Activated CD8-positive, alpha-beta memory T cell treated with anti-CD3 and anti-CD28 coated beads, Interleukin-2, amount 10 ng/mL, durations not matched to agents 7 days and 5 days (primary cell): Measurements from ENCODE around the gene CPN2. TPM values are rescaled to one million over a fixed set of nuclear protein-coding genes. Genes with fewer than 3 reads are reported as not detected.

Experiments
- ATAC-seq: fragments of 150-1000 bp; cut with Tn5 transposase; one replicate; pipeline ENCODE4 v1.10.0; 2021; ENCODE audit warnings: moderate library complexity
- CTCF ChIA-PET: fragments of 350-600 bp; sonication (Branson Sonifier 250); formaldehyde crosslinking; loops from one replicate; lab custom pipeline; 2021; ENCODE audit warnings: antibody characterized with exemption; lab: Charles Lee
- DNase-seq: peaks from one replicate; pipeline ENCODE4 v3.0.0-alpha.2; 2020
- H3K27ac Mint-ChIP-seq: one replicate; pipeline ENCODE4 v1.8.0; 2021; ENCODE audit warnings: mild to moderate bottlenecking, mixed read lengths
- H3K27me3 Mint-ChIP-seq: one replicate; pipeline ENCODE4 v1.8.0; 2021; ENCODE audit warnings: mixed read lengths
- H3K36me3 Mint-ChIP-seq: one replicate; pipeline ENCODE4 v1.8.0; 2021; ENCODE audit warnings: mild to moderate bottlenecking, mixed read lengths
- H3K4me1 Mint-ChIP-seq: one replicate; pipeline ENCODE4 v1.8.0; 2021; ENCODE audit warnings: mixed read lengths
- H3K4me3 Mint-ChIP-seq: one replicate; pipeline ENCODE4 v1.8.0; 2021; ENCODE audit warnings: mild to moderate bottlenecking, moderate library complexity, mixed read lengths
- H3K9me3 Mint-ChIP-seq: one replicate; pipeline ENCODE4 v1.8.0; 2022; ENCODE audit warnings: low read depth, mixed read lengths
- total RNA-seq, 2 experiments: library from RNA; stranded (reverse); gene quantifications; one replicate each; pipeline ENCODE4 v1.2.3, GENCODE V29; 2021

The CPN2 gene
- total RNA-seq, 2 experiments from 2014 or later: not detected

- Mint-ChIP-seq H3K27me3 (peaks cover 16% of the 10 kb centered on the region), H3K4me1 (peaks cover 28% of the 10 kb centered on the region), H3K27ac (no peak overlapping the region), H3K4me3 (no peak overlapping the region), H3K36me3 (peaks cover 11% of the 10 kb centered on the region), H3K9me3 (peaks cover 3% of the 10 kb centered on the region)
- ATAC-seq (no peak), DNase-seq (no peak)
- CTCF ChIA-PET: interaction anchor here (1.1 to 1.7 kb wide), 2 partner anchors 9 to 15 kb away, joined by 3 to 8 read pairs; no protein-coding TSS in a partner anchor
Observed at GRCh38 chr3:194300382-194300758, 50.8 kb downstream of the CPN2 start.

- Mint-ChIP-seq H3K36me3 (peaks cover 7% of the 10 kb centered on the region), H3K4me3 (no peak overlapping the region), H3K27me3 (peaks cover 34% of the 10 kb centered on the region), H3K4me1 (peaks cover 19% of the 10 kb centered on the region), H3K27ac (no peak overlapping the region), H3K9me3 (no peaks in the 10 kb centered on the region)
- CTCF ChIA-PET: interaction anchor here (0.7 to 1.7 kb wide), 4 partner anchors 12 to 518 kb away, joined by 3 to 7 read pairs (median 4); no protein-coding TSS in a partner anchor
- ATAC-seq (no peak), DNase-seq (no peak)
Observed at GRCh38 chr3:194298331-194299227, 52.5 kb downstream of the CPN2 start.

- Mint-ChIP-seq H3K36me3 (peaks cover 7% of the 10 kb centered on the region), H3K4me1 (peaks cover 19% of the 10 kb centered on the region), H3K4me3 (no peak overlapping the region), H3K27me3 (peaks cover 51% of the 10 kb centered on the region), H3K27ac (no peak overlapping the region), H3K9me3 (no peaks in the 10 kb centered on the region)
- no peak for DNase-seq
- ATAC-seq: no peak
- CTCF ChIA-PET: interaction anchor here (0.7 kb wide), 1 partner anchor 157 kb away, joined by 3 read pairs; no protein-coding TSS in a partner anchor
Observed at GRCh38 chr3:194296454-194297263, 54.5 kb downstream of the CPN2 start.

GRCh38 chr3:194294895-194295214 lies 56.3 kb downstream of the CPN2 start:
- Mint-ChIP-seq H3K27me3 (peaks cover 65% of the 10 kb centered on the region), H3K27ac (no peak overlapping the region), H3K9me3 (no peaks in the 10 kb centered on the region), H3K36me3 (peaks cover 7% of the 10 kb centered on the region), H3K4me3 (no peak overlapping the region), H3K4me1 (peaks cover 8% of the 10 kb centered on the region)
- CTCF ChIA-PET: interaction anchor here (2.4 kb wide), 1 partner anchor 21 kb away, joined by 9 read pairs; no protein-coding TSS in a partner anchor
- ATAC-seq (no peak), DNase-seq (no peak)

- peaks cover 67% of the 10 kb centered on the region for H3K27me3 Mint-ChIP-seq
Observed at GRCh38 chr3:194294199-194294894, 56.8 kb downstream of the CPN2 start.

GRCh38 chr3:194293546-194294198 lies 57.5 kb downstream of the CPN2 start:
- ATAC-seq: no peak
- peaks cover 4% of the 10 kb centered on the region for H3K36me3 Mint-ChIP-seq

More at GRCh38 chr3:194294199-194294894, 56.8 kb downstream of the CPN2 start:
- Mint-ChIP-seq H3K36me3 (peaks cover 7% of the 10 kb centered on the region), H3K27ac (no peak overlapping the region), H3K4me1 (peaks cover 6% of the 10 kb centered on the region), H3K9me3 (no peaks in the 10 kb centered on the region), H3K4me3 (no peak overlapping the region)
- ATAC-seq (no peak), DNase-seq (no peak)
- CTCF ChIA-PET: interaction anchor here (2.4 kb wide), 1 partner anchor 21 kb away, joined by 9 read pairs; no protein-coding TSS in a partner anchor

GRCh38 chr3:194292331-194292730 lies 58.8 kb downstream of the CPN2 start:
- CTCF ChIA-PET: no interaction called here
- Mint-ChIP-seq H3K4me3 (no peak overlapping the region), H3K4me1 (no peaks in the 10 kb centered on the region), H3K9me3 (no peaks in the 10 kb centered on the region), H3K27me3 (peaks cover 65% of the 10 kb centered on the region), H3K27ac (no peak overlapping the region), H3K36me3 (peaks cover 4% of the 10 kb centered on the region)
- ATAC-seq (no peak), DNase-seq (no peak)

More at GRCh38 chr3:194293546-194294198, 57.5 kb downstream of the CPN2 start:
- Mint-ChIP-seq H3K4me3 (no peak overlapping the region), H3K27me3 (peaks cover 71% of the 10 kb centered on the region), H3K9me3 (no peaks in the 10 kb centered on the region), H3K4me1 (peaks cover 2% of the 10 kb centered on the region), H3K27ac (no peak overlapping the region)
- CTCF ChIA-PET: interaction anchor here (2.4 kb wide), 1 partner anchor 22 kb away, joined by 9 read pairs; no protein-coding TSS in a partner anchor
- no peak for DNase-seq

Other genes with a start within 250 kb of the CPN2 start
- under 1 TPM; 0.28 to 0.35 TPM for gene HES1, start 215.2 kb downstream of the CPN2 start, total RNA-seq
- not detected for gene LRRC15, start 18.4 kb upstream of the CPN2 start, total RNA-seq
- under 1 TPM; 0.28 to 0.53 TPM for gene GP5, start 47.9 kb upstream of the CPN2 start, total RNA-seq
- 10 to 100 TPM; 78.3 to 82.0 TPM for gene ATP13A3, start 135.7 kb upstream of the CPN2 start, total RNA-seq